NCI-H2171 treated with DMSO at 0.1 percent for 48 hours (cell line): ENCODE data around the gene GUCY1A1.
"Not testable (repeated sequence)": the region's sequence is repeated elsewhere in the genome, so short reads cannot be mapped to it uniquely, and the experiment has no call there.

ENCODE experiments used
- DNase-seq: peaks from one replicate; lab custom pipeline; 2025; lab: John Stamatoyannopoulos, UW

GUCY1A1 gene, protein sequence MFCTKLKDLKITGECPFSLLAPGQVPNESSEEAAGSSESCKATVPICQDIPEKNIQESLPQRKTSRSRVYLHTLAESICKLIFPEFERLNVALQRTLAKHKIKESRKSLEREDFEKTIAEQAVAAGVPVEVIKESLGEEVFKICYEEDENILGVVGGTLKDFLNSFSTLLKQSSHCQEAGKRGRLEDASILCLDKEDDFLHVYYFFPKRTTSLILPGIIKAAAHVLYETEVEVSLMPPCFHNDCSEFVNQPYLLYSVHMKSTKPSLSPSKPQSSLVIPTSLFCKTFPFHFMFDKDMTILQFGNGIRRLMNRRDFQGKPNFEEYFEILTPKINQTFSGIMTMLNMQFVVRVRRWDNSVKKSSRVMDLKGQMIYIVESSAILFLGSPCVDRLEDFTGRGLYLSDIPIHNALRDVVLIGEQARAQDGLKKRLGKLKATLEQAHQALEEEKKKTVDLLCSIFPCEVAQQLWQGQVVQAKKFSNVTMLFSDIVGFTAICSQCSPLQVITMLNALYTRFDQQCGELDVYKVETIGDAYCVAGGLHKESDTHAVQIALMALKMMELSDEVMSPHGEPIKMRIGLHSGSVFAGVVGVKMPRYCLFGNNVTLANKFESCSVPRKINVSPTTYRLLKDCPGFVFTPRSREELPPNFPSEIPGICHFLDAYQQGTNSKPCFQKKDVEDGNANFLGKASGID

DNA sequence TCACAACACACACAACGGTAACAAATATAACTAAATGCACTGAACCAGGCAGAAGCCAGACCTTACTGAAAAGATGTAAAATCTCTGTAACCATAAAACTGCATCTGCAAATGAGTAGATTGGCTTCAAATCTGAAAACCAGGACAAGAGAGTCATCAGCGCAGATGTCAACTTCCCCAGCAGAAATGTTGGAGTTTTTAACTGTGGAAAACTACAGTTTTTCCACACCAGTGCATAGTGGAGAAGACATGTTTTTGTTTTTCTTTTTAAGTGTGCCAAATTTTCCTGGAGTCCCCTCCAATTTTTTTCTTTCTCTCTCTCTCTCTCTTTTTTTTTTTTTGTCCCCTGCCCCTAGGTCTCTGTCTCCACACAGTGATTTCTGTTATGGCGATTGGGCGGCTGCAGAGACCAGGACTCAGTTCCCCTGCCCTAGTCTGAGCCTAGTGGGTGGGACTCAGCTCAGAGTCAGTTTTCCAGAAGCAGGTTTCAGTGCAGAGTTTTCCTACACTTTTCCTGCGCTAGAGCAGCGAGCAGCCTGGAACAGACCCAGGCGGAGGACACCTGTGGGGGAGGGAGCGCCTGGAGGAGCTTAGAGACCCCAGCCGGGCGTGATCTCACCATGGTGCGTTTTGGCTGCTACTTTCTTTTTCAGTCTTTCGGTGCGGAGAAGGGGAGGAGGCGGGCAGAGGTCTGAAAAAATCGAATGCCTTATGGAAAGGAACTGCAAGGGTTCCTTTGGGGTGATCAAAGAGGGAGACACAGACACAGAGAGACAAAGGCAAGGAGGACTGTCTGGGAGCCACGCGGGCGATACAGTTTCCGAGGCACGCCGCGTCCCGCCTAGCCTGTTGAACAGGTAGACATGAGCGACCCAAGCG, at the start of gene GUCY1A1:
Gene GUCY1A1, plus strand, starts transcription at position 505 of the 878 bp plus-strand sequence. CDS start 30,020 bp downstream, outside the sequence.
- DNase-seq = no peak

DNA sequence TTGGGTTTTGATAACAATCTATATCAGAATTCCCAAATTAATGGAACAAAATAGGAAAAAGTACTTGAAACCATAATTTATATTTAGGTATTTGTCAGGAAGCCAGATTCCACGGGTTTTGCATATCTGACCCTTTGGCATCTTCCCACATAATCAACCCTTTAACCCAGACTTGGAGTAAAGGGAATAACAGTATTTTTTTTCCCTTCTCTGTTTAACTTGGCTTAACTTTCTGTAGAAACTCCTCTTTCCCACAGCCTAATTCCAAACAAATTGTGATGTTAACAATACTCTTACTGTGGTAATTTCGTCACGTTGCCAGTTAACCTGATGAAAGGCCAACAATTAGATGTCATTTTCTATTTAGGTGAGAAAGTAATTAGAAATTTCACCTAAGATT, 49.4 kb upstream of the GUCY1A1 start:
- no peak for DNase-seq

DNA sequence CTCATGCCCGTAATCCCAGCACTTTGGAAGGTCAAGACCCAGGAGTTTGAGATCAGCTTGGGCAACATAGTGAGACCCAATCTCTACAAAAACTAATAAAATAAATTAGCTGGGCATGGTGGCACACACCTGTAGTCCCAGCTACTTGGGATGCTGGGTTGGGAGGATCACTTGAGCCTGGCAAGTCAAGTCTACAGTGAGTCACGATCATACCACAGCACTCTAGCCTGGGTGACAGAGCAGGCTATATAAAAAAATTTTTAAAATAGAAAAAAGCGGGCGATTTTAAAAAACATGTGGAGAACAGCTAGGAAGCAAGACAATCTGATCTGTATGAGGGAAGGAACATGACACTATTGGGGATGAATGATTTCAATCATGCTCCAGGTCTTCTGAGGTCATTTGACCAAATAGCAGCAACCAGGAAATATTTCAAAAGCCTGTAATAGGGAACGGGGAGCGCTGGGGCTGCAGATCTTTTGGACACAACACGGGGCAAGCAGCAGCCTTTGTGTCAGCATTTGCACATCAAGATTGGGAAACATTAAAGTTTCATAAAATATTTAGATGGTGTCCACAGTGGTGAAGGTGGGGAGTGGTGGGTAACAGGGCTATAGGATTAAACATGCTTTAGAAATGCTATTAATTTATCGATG, 48.3 kb upstream of the GUCY1A1 start:
- no peak for DNase-seq

DNA sequence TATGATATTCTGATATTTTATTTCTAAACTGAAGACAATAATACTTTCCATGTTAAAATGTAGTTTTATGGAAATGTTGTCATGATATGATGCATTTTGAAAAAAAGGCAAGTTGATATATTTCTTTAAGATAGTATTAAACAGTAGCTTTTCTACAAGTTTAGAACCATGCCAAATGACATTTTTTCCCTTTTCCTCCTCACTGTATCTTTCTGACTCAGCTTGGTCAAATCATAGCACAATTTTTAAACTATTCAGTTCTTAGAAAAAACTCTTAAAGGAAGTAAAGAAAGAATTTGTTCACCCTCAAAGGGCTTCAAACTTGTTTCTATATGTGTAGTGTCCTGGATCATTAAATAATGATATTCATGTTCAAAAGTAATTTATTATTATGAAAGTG, 46.0 kb upstream of the GUCY1A1 start:
- DNase-seq = no peak

DNA sequence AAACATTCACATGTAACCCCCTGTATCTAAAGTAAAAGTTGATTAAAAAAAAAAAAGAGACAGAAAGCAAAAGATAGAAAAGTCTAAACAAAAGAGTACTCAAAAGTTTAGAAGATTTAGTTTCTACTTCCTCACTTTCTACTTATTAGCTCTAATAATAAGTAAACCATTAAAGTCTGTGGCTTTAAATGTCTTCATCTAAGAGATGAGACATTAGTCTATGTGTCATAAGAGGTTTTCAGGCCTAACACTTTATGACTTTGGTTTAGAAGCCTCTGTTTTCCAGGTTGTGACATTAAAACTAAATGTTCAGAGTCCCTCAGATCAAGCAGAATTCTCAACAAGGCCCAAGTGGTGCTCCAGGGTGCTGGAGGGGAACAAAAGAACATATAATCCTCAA, 42.2 kb upstream of the GUCY1A1 start:
- no peak for DNase-seq

DNA sequence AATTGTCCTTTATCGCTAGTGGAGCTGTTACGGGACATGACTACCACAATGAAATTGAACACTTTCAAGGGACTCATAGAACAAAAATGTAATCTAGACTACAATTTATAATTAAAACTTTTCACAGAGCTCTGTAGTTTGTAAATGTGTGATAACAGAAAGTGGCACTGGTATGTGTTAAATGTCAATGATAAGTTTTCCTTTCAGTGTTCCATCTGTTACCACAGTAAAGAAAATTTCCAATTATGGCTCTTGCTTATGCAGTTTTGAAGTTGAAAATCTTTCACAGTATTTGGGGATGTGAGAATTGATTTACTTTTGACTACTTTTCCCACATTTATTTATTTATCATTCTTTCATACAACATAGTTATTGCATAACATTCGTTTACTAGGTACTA, 40.1 kb upstream of the GUCY1A1 start:
- no peak for DNase-seq

DNA sequence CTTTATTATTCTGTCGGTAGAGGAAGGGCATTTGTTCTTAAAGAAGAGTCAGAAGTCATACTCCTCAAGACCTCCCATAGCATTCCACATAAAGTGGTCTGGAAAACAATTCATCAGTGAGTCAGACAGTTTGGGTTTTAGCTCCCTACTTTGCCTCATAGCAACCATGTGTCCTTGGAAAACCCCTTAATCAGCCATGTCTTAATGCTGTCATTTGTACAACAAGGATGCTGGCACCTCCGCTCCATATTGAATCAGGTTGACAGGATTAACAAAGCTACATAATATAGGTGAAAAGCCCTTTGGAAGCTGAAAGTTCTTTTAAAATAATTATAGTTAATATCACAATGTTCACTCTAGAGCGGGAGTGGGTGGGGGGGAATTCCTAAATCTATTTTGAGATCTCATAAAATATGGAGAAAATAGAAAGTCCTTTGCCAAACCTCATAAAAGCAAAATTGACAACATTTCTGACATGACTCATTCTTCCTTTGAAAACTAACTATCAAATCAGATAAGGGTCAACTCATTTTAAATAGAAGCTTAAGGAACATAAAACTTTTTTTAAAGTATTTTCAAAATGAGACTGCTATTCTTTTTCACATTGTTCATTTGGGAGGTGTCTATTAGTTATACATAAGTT, 37.3 kb upstream of the GUCY1A1 start:
- DNase-seq = no peak

DNA sequence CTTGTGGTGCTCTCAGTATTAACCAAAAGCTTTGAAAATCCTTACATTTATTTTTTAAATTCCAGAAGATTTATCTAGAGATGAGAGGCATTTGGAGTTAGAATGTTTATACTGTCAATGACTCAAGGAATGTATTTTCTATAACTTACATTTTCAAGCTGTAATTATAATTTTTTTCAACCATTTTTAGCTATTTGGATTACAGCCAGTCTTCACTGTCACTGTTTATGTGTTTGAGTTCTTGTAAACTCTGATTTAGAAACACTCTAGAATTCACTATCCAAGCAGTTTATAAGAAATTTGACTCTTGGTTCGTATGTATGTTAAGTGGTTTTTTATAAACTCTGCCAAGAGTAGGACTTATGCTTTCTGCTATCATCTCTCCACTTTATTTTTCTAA, 36.7 kb upstream of the GUCY1A1 start:
- no peak for DNase-seq

DNA sequence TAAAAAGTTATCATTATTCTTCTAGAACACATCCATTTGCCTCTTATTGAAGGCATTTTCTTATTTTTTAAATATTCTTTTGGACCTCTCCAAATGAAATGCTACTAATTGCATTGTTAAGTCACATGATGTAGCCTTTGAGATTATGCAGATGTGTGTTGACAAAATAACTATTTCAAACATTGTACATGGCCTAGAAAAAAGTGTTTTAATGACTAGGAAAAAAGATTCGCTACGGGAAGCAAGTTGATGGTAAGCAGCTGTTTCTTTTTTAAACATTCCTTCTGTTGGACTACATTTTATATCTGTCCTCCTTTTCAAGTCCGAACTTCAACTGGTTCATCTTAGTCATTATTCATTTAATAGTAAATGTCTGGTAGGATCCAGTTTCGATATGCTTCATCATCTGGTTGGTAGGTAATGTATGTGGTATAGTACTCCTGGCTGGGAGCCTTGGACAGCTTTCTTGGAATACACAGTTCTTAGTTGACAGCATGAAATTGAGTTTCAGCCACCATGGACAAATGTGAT, 34.3 kb upstream of the GUCY1A1 start:
- no peak for DNase-seq

DNA sequence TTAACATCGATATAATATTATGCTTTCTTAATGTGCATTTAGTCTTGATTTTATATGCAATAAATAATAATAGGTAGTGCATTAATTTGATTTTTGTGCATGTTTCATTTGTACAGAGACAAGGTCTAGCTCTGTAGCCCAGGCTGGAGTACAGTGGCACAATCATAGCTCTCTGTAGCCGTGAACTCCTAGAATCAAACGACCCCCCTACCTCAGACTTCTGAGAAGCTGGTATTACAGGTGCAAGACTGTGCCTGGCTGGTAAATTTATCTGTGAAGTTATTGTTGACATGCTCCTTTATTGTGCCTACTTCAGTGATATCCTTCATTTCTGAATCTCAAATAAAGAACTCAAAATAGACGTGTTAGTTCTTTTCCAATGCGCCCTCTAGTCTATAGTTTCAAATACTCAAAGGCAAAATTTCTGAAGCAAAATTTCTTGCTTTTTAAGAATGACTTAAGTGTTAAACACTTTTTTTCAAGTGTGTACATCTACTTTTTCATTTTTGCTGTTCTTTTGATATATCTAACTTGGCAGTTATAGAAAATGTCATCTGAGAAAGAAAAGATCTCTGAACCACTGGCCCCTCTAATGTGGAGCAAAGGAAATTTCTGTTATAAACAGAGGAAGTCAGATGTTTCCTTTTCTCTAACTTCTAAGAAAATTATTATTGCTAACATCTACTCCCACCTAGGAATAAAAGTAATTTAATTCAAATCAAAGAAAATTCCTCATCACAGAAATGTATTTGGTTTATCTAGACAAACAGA, 28.3 kb upstream of the GUCY1A1 start:
- DNase-seq = no peak

DNA sequence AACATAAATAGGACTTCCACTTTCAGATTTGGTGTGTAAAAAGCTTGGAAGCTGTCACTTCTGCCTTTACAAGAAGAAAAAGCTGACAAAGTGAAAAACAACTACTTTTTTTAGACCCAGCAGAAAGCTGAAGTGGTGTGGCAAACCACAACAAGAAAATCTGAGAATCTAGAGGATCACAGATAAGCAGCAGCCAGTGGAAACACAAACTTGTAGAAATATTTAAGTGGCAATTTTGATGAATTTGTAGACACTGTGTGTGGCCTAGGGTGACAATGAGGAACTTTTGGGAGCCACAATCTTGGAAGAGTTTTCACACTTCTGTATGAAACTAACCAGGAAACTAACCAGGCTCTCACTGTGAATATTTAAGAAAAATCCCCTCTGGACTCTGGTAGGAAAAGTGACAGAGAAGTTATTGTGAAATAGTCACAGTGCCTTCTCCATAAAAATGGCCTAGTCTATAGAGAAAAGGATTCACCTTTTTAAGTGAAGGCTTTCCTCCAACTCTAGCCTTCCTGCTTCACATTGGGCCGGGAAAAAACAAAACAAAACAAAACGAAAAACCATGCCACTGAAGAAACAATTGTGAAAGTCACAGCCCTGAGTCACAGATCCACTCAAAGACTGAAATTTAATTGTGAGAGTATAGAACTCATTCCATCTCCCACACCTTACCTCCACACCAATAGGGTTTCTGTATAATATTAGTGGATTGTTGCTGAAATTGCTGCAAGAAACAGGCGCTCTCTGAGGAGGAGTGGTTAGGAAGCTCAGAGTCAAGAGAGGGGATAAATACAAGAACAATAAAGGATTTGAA, 26.7 kb upstream of the GUCY1A1 start:
- no peak for DNase-seq

DNA sequence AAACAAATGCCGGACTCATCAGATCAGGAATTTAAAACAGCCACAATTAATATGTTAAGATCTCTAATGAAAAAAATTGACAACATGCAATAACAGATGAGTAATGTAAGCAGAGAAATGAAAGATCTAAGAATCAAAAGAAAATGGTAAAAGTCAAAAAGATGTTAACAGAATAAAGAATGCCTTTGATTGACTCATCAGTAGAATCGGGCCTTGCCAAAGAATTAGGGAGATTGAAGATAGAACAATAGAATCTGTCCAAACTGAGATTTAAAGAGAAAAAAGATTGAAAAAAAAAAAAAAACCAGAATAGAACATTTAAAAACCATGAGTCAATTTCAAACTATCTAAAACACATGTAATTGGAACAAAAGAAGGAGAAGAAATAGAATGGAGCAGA, 25.9 kb upstream of the GUCY1A1 start:
- DNase-seq = no peak

DNA sequence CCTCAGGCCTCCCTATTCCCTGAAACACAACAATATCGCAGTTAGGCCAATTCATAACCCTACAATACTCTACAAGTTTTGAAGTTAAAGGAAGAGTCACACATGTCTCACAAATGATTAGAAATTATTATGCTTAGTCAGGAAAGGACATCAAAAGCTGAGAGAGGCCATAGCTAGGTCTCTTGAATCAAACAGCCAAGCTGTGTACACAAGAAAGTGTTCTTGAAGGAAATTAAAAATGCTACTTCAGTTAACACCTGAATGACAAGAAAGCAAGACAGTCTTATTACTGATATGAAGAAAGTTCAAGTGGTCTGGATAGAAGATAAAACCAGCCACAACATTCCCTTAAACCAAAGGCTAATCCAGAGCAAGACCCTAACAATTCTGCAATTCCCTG, 23.6 kb upstream of the GUCY1A1 start:
- no peak for DNase-seq

DNA sequence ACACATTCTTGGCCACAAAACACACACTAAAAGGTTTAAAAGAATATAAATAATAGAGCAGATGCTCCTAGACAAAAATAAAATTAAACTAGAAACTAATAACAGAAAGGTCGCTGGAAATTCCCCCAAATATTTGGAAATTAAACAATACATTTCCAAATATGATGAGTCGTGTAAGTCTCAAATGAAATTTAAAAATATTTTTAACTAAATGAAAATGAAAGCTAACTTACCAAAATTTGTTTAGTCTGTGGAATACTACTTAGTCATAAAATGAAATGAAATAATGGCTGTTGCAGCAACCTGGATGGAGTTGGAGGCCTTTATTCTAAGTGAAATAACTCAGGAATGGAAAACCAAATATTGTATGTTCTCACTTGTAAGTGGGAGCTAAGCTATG, 20.6 kb upstream of the GUCY1A1 start:
- DNase-seq = no peak

DNA sequence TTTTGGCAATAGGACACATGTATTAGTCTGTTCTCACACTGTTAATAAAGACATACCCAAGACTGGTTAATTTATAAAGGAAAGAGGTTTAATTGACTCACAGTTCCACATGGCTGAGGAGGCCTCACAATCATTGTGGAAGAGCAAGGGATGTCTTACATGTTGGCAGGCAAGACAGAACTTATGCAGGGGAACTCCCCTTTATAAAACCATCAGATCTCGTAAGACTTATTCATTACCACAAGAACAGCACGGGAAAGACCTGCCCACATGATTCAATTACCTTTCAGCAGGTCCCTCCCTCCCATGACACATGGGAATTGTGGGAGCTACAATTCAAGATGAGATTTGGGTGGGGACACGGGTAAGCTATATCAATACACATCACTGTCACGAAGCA, 15.9 kb upstream of the GUCY1A1 start:
- DNase-seq = not testable (repeated sequence)

DNA sequence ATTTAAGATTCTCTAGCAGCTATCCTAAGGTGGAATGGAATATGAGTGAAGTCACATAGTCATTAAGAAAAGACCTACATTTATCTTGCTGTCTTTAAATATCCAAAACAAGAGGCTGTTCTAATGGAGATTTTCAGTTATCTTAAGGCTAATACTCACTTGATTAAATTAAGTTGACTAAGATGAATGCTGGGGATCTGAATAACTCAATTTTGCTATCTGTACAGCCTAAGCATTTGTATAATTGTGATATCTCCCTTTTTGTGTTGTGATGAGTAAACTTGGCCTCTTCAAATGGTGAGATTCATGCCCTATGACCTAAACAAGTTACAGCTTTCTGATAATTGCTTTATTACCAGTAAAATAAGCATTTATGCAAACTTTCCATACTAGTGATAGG, 13.6 kb upstream of the GUCY1A1 start:
- no peak for DNase-seq

DNA sequence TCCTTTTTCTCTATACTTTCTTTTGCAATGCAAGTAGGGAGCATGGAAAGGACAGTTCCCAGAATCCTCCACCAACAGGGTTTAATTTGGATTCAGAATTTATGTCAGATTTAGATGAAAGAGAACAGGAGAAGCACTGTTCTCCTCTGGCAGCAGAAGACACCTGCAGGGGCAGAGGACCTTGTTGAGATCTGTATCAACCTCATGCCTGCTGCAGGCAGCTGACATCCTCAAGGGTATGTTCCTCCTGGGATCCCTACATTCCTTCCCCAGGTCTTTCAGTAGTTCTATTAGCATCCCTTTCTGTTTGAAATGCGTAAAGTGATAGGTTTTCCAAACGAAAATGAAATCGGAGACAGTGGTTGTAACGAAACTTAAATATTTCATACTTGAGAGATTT, 10.6 kb upstream of the GUCY1A1 start:
- DNase-seq = no peak

DNA sequence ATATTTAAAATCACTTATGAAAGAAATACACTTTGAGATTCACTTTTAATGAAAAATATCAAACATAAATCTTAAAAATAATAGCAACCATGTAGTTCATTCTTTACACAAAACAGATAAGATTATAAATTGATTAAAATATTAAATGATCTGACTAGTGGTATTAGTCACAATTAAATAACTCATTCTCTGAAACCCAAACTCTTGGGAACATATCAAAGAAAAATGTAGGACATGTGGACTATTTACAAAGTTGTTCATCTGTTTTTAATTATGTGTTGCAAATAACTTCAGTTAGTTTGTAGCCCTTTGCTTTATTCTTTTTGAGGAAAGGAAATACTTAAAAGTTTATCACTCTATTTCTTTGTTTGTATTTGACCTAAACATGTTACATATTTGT, 9.5 kb upstream of the GUCY1A1 start:
- DNase-seq = no peak

DNA sequence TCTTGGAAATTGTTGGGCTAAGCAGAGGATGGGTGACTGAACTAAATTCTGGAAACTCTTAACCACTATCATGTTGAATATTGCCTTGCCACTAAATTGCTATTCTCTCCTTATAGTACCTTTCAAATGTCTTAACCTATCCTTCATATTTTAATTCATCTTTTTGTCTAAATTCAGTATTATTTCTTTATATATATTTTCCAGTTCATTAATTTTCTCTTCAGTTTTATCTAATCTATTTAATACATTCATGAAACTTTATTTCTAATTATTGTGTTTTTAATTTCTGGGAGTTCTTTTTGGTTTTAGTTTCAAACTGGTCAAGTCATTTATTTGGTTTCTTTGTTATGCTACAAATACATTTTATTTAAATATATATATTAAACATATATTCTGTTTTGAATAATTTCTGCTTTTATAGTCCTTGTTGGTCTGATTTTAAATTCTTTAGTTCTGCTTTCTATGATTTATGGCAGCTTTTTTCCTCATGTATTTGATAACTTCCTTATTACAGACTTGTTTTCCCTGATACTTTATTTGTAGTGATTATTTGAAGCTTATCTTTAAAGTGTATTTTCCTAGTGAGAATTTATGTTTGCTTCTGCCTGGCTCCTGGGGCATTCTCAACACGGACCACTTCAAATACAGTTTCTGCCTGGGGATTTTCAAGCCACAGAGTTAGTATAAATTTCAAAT, 8.5 kb upstream of the GUCY1A1 start:
- no peak for DNase-seq
